ENCODE results near the gene VCX3B. TPM values are rescaled to one million over a fixed set of nuclear protein-coding genes. Genes with fewer than 3 reads are reported as not detected.
"Not testable (repeated sequence)": the region's sequence is repeated elsewhere in the genome, so short reads cannot be mapped to it uniquely, and the experiment has no call there.

Gene VCX3B
- total RNA-seq, 4 donors from 2014 or later, result 0.51 TPM; not detected in 3

DNA sequence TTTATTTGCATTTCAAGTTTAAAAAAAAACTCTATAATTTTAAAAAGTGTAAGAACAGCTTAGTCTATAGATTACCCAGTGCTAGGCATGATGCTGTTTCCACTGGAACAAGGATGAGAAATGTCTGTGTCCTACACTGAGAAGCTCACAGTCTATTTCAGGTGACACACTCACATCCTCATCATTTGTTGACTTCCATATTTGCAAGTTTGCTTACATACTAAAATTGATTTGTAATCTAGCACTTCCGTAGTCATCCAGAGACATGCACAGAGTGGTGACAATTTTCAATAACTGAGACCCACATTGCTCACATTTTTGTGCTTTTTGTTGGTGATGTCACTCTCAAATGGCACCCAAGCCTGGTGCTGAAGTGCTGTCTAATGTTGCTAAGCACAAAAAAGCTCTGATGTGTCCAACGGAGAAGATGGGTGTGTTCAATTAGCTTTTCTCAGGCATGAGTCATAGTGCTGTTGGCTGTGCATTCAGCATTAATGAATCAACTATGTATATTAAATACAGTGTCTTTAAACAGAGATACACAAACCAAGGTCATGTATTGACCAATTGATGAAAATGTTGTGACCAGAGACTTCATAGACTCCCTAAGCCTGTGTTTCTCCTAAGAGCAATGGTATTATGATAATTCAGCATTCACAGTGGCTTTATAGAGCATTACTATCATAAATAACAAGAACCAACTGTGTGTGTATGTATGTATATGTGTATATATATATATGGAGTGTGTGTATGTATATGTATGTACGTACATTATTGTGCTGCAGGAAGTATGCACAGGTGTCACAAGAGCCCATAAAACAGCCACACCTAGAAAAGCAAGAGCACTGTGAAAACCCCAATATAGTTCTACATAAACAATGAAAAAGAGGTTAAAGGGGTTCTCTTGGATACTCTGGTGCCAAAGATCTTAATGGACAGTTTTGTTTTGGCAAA, 31.2 kb upstream of the VCX3B start:
- WGBS, 2 donors, result 44 to 56% methylated on average over 3 of the region's 3 CpGs
- TF ChIP-seq POLR2A (IDR thresholded peaks at IDR 0.05), result no peak
- no peak for TF ChIP-seq CTCF (IDR thresholded peaks at IDR 0.05)
- intact Hi-C loops (cut with DNase I; ENCODE audit: low total_unique reads), result no loop called here
- no peak overlapping the region for H3K4me3 ChIP-seq (ENCODE audit: low read depth, poor library complexity, severe bottlenecking)
- DNase-seq (ENCODE audit: low spot score in 2 of 2), result no peak

DNA sequence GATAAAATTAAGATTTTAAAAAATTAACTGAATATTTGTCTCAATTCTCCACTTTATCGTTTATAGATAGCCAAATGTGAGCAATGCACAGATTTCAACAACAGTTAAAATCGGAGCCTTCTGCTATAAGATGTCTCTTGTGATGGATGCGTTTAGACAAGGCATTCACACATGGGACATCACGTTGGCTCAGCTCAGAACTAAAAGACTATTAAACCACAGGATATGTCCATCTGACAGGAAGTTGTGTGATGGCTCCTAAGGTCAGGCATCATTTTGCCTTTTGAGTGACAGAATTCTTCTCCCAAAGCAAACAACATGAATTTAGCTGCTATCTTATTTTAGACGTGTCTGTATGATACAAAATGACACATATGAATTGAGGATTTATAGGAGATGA, 17.3 kb upstream of the VCX3B start:
- WGBS, 2 donors, result 68 to 79% methylated on average over 5 of the region's 5 CpGs
- DNase-seq (ENCODE audit: low spot score in 2 of 2), result no peak
- no peak overlapping the region for H3K4me3 ChIP-seq (ENCODE audit: low read depth, poor library complexity, severe bottlenecking)
- intact Hi-C loops (cut with DNase I; ENCODE audit: low total_unique reads), result no loop called here
- TF ChIP-seq POLR2A (IDR thresholded peaks at IDR 0.05), result no peak
- TF ChIP-seq CTCF (IDR thresholded peaks at IDR 0.05), result no peak

DNA sequence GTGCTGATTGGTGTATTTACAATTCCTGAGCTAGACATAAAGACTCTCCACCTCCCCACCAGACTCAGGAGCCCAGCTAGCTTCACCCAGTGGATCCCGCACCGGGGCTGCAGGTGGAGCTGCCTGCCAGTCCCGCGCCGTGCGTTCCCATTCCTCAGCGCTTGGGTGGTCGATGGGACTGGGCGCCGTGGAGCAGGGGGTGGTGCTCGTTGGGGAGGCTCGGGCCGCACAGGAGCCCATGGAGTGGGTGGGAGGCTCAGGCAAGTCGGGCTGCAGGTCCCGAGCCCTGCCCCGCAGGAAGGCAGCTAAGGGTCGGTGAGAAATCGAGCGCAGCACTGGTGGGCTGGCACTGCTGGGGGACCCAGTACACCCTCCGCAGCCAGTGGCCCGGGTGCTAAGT, 12.3 kb upstream of the VCX3B start:
- intact Hi-C loops (cut with DNase I; ENCODE audit: low total_unique reads); DNase-seq (ENCODE audit: low spot score in 2 of 2): not testable (repeated sequence)

DNA sequence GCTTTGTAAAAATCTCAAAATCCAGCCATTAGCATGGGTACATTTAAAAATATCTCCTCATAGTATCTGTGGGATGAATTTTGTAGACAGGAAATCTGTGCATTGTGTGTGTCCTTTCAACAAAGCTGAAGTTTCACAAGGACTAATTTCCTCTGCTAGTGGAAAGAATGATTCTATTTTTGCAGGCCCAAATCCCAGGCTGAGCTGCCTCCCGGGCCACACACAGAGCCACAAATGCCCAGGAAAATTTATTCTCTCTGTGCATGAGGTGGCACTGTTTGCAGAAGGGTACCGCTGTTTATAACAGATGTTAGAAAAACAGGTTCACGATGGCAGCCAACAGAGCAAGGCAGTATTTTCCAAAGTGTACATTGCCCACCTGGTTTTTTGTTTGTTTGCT, 11.0 kb upstream of the VCX3B start:
- 49 to 56% methylated on average over 3 of the region's 3 CpGs for WGBS, 2 donors
- H3K4me3 ChIP-seq (ENCODE audit: low read depth, poor library complexity, severe bottlenecking), result no peak overlapping the region
- no peak for DNase-seq (ENCODE audit: low spot score in 2 of 2)
- intact Hi-C loops (cut with DNase I; ENCODE audit: low total_unique reads), result no loop called here
- TF ChIP-seq POLR2A (IDR thresholded peaks at IDR 0.05) (no peak), CTCF (IDR thresholded peaks at IDR 0.05) (no peak)

More for the DNA sequence above, 12.3 kb upstream of the VCX3B start:
- WGBS, 2 donors, result 94 to 98% methylated on average over 13 to 16 of the region's 21 CpGs
- H3K4me3 ChIP-seq (ENCODE audit: low read depth, poor library complexity, severe bottlenecking), result not testable (repeated sequence)

- TF ChIP-seq CTCF (IDR thresholded peaks at IDR 0.05) (no peak), POLR2A (IDR thresholded peaks at IDR 0.05) (no peak)
- intact Hi-C loops (cut with DNase I; ENCODE audit: low total_unique reads), result no loop called here
- 80 to 87% methylated on average over 4 of the region's 4 CpGs for WGBS, 2 donors
- no peak for DNase-seq (ENCODE audit: low spot score in 2 of 2)
- H3K4me3 ChIP-seq (ENCODE audit: low read depth, poor library complexity, severe bottlenecking), result no peak overlapping the region
Measured at GRCh38 chrX:8455557-8455956, 9.1 kb upstream of the VCX3B start.

DNA sequence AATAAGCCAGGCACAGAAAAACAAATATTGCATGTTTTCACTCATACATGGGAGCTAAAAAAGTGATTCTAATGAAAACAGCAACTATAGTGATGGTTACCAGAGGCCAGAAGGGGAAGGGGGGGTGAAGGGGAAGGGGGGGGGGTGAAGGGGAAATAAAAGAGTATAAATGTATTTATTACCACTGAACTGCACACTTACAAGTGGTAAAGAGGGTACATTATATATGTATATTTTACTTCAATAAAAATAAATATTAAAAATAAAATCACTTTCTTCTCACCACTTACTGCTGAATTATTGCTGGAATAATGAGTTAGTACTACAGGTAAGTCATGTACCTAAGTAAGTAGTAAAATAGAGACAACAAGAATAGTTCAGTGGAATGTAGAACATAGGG, 2.1 kb upstream of the VCX3B start:
- intact Hi-C loops (cut with DNase I; ENCODE audit: low total_unique reads), result no loop called here
- DNase-seq (ENCODE audit: low spot score in 2 of 2), result no peak
- no peak for TF ChIP-seq POLR2A (IDR thresholded peaks at IDR 0.05)
- no peak for TF ChIP-seq CTCF (IDR thresholded peaks at IDR 0.05)
- H3K4me3 ChIP-seq (ENCODE audit: low read depth, poor library complexity, severe bottlenecking), result no peak overlapping the region

All from lower leg skin (tissue), 4 donors.